GM12878 (cell line): ENCODE results near the gene GRIK2. TPM values are rescaled to one million over a fixed set of nuclear protein-coding genes. Genes with fewer than 3 reads are reported as not detected.

ENCODE experiments used
- ATAC-seq: fragments of 200-7000 bp; cut with Tn5 transposase; 3 replicates; pipeline ENCODE4 v1.9.1; 2020; ENCODE audit warnings: mild to moderate bottlenecking, moderate library complexity
- BruUV-seq: library from RNA; stranded (reverse); fragments of 400-500 nt; replicated peaks from 2 replicates; lab custom pipeline; 2021; lab: Mats Ljungman, UMichigan
- CTCF ChIA-PET: fragments of 300-600 bp; sonication (Branson Sonifier 250); formaldehyde crosslinking; extraction: SDS; loops from one replicate; lab custom pipeline; 2021; ENCODE audit warnings: inconsistent platforms; lab: Yijun Ruan, JAX
- POLR2A ChIA-PET: fragments of 350-600 bp; formaldehyde crosslinking; extraction: SDS; loops from one replicate; lab custom pipeline; 2021; ENCODE audit warnings: inconsistent platforms; lab: Charles Lee
- RAD21 ChIA-PET: fragments of 300-600 bp; sonication (Branson Sonifier 250); formaldehyde crosslinking; loops from one replicate; lab custom pipeline; 2023; ENCODE audit warnings: antibody characterized with exemption; ENCODE audit not compliant: unreplicated experiment; lab: Charles Lee
- SMC1A ChIA-PET: fragments of 300-600 bp; sonication (Branson Sonifier 250); formaldehyde crosslinking; loops from one replicate; lab custom pipeline; 2023; ENCODE audit not compliant: unreplicated experiment, uncharacterized antibody; lab: Charles Lee
- DNase-seq: peaks from one replicate; pipeline ENCODE4 v3.0.0-alpha.2; 2011; ENCODE audit warnings: low read depth, low spot score
- FAIRE-seq: peaks from 3 replicates; lab custom pipeline; 2011; peaks lifted over from hg19 to GRCh38; lab: Jason Lieb, UNC
- H2AFZ ChIP-seq: 2 replicates; pipeline ENCODE4 v1.6.0; 2011; ENCODE audit warnings: low read depth, low read length, control low read depth; ENCODE audit not compliant: control insufficient read depth
- H3K27ac ChIP-seq: 2 replicates; pipeline ENCODE4 v1.5.1; 2011; ENCODE audit warnings: control low read depth; ENCODE audit not compliant: control insufficient read depth, insufficient read depth
- H3K27me3 ChIP-seq, 2 experiments: replicated peaks in 1 of 2; 2 replicates each; pipeline versions ENCODE4 v1.6.0 to v1.6.1; 2011; ENCODE audit warnings: low read length in 1 of 2; ENCODE audit not compliant: control insufficient read depth in 2 of 2, insufficient read depth in 2 of 2
- H3K36me3 ChIP-seq, 2 experiments: 2 replicates each; pipeline ENCODE4 v1.5.1; 2011; ENCODE audit warnings: low read length in 1 of 2; ENCODE audit not compliant: control insufficient read depth in 2 of 2, insufficient read depth in 2 of 2
- H3K4me1 ChIP-seq: 2 replicates; pipeline ENCODE4 v1.6.1; 2011; ENCODE audit warnings: mild to moderate bottlenecking, low read length, moderate library complexity, mixed read lengths; ENCODE audit not compliant: control insufficient read depth, insufficient read depth
- H3K4me2 ChIP-seq: 2 replicates; pipeline ENCODE4 v1.6.0; 2011; ENCODE audit warnings: control low read depth; ENCODE audit not compliant: control insufficient read depth, insufficient read depth
- H3K4me3 ChIP-seq: fragments of 200-600 bp; sonication (generic); 2 replicates; pipeline ENCODE4 v1.5.1; 2016
- H3K79me2 ChIP-seq: 2 replicates; pipeline ENCODE4 v1.6.0; 2011; ENCODE audit warnings: low read length; ENCODE audit not compliant: control insufficient read depth, insufficient read depth
- H3K9ac ChIP-seq: 2 replicates; pipeline ENCODE4 v1.8.0; 2011; ENCODE audit warnings: low read length, control low read depth, mixed read lengths; ENCODE audit not compliant: control insufficient read depth, insufficient read depth
- H3K9me3 ChIP-seq: replicated peaks from 3 replicates; pipeline ENCODE4 v1.5.1; 2011; ENCODE audit warnings: mild to moderate bottlenecking, low read length; ENCODE audit not compliant: control insufficient read depth, insufficient read depth
- H4K20me1 ChIP-seq: 2 replicates; pipeline ENCODE4 v1.6.0; 2011; ENCODE audit not compliant: control insufficient read depth, insufficient read depth
- CBX5 ChIP-seq: sonication (generic); IDR thresholded peaks from 2 replicates; pipeline ENCODE4 v1.6.1; 2016; ENCODE audit warnings: low read depth, moderate library complexity, mild to moderate bottlenecking, inconsistent platforms
- EED ChIP-seq: sonication (generic); IDR thresholded peaks from 2 replicates; pipeline ENCODE4 v1.6.1; 2016; ENCODE audit warnings: antibody characterized with exemption, low read depth
- FOS ChIP-seq: IDR thresholded peaks from 3 replicates; pipeline ENCODE4 v1.6.1; 2011; ENCODE audit warnings: borderline replicate concordance; ENCODE audit not compliant: insufficient read length; ENCODE audit errors: extremely low read depth
- KAT2A ChIP-seq: conservative IDR thresholded peaks from 2 replicates; pipeline ENCODE4 v1.6.1; 2011; ENCODE audit warnings: low read depth, low read length; ENCODE audit not compliant: control insufficient read depth
- MYB ChIP-seq: fragments of 150-350 bp; IDR thresholded peaks from 2 replicates; pipeline ENCODE4 v1.6.1; 2014; ENCODE audit warnings: mild to moderate bottlenecking, low read depth, low read length, borderline replicate concordance
- POLR2AphosphoS2 ChIP-seq: IDR thresholded peaks from 2 replicates; pipeline ENCODE4 v1.6.1; 2011; ENCODE audit warnings: low read depth, mild to moderate bottlenecking, low read length, improper control_type of control experiment, moderate library complexity
- POLR2AphosphoS5 ChIP-seq: IDR thresholded peaks from 2 replicates; pipeline ENCODE4 v1.6.1; 2011; ENCODE audit warnings: mild to moderate bottlenecking, low read length, inconsistent platforms
- RAD51 ChIP-seq: fragments of 450-650 bp; IDR thresholded peaks from 2 replicates; pipeline ENCODE4 v1.6.1; 2016; ENCODE audit warnings: moderate library complexity, mild to moderate bottlenecking, inconsistent platforms
- SKIL ChIP-seq: fragments of 450-650 bp; IDR thresholded peaks from 2 replicates; pipeline ENCODE4 v1.6.1; 2017; ENCODE audit warnings: mild to moderate bottlenecking, low read depth, inconsistent platforms; ENCODE audit not compliant: poor library complexity, severe bottlenecking
- SREBF1 ChIP-seq: IDR thresholded peaks from 2 replicates; pipeline ENCODE4 v1.6.1; 2012; ENCODE audit warnings: mild to moderate bottlenecking, low read length
- TBL1XR1 ChIP-seq: IDR thresholded peaks from 2 replicates; pipeline ENCODE4 v1.6.1; 2012; ENCODE audit warnings: low read depth, low read length, improper control_type of control experiment
- ZNF622 ChIP-seq: fragments of 450-650 bp; IDR thresholded peaks from 2 replicates; pipeline ENCODE4 v1.6.1; 2017; ENCODE audit warnings: mild to moderate bottlenecking, inconsistent platforms
- WGBS: methylation state at CpG from one replicate; pipeline ENCODE4 v1.1.6; 2016; ENCODE audit warnings: low lambda C conversion rate; ENCODE audit not compliant: insufficient replicate concordance, insufficient coverage; ENCODE audit errors: missing lambda C conversion rate; 5-methylcytosine and 5-hydroxymethylcytosine counted together
- in situ Hi-C: fragments of 300-500 bp; cut with MboI; formaldehyde crosslinking; loops from 9 replicates; pipeline ENCODE4 v1.14.3; 2018; ENCODE audit warnings: mixed read lengths
- intact Hi-C: fragments of 100-400 bp; cut with micrococcal nuclease; formaldehyde crosslinking; loops from one replicate; pipeline ENCODE4 v1.14.2; 2022; ENCODE audit not compliant: unreplicated experiment
- polyA plus RNA-seq, 11 experiments: library from polyadenylated mRNA; depleted of rRNA in 4 of 11; unstranded in 6 of 11; stranded (reverse) in 5 of 11; fragments of >200 nt; fragmentation: Nextera tagmentation in 4 of 11; fragmentation: Illumina TruSeq in 1 of 11; extraction: Ambion mirVana in 4 of 11; extraction: Trizol in 1 of 11; gene quantifications; 1 replicate in 1 of 11; 2 replicates in 10 of 11; pipeline versions ENCODE4 v1.2.1 to v1.2.3, GENCODE V29; 2011 to 2016; ENCODE audit warnings: inconsistent platforms in 2 of 11, missing spikeins in 2 of 11, low read depth in 1 of 11
- total RNA-seq, 4 experiments: library from RNA; depleted of rRNA in 3 of 4; stranded (reverse); fragments of >200 nt in 3 of 4; fragmentation: Illumina TruSeq in 1 of 4; extraction: Trizol in 1 of 4; gene quantifications; 2 replicates each; pipeline versions ENCODE4 v1.2.1 to v1.2.3, GENCODE V29; 2013 to 2021
- TF ChIP-seq, protein P1 (sequence below): IDR thresholded peaks from 2 replicates; pipeline ENCODE4 v1.6.1; 2011; ENCODE audit warnings: mild to moderate bottlenecking, low read depth, low read length, moderate library complexity; ENCODE audit not compliant: insufficient replicate concordance
- TF ChIP-seq, protein P2 (sequence below): fragments of 450-650 bp; IDR thresholded peaks from 2 replicates; pipeline ENCODE4 v1.6.1; 2016; ENCODE audit warnings: mild to moderate bottlenecking, moderate library complexity, borderline replicate concordance
- TF ChIP-seq, protein P3 (sequence below): fragments of 450-650 bp; IDR thresholded peaks from 2 replicates; pipeline ENCODE4 v1.6.1; 2016; ENCODE audit warnings: mild to moderate bottlenecking

The GRIK2 gene
- total and polyA plus RNA-seq, 10 of the 15 experiments (the other 5 are each of a cell fraction or from before 2014, with no cell fraction given) = not detected

GRCh38 chr6:101770116-101770515, 376.6 kb downstream of the GRIK2 start:
- no peak for ATAC-seq
- ChIA-PET RAD21 (no interaction called here), POLR2A (no interaction called here), SMC1A (no interaction called here), CTCF (no interaction called here)
- no peaks in the 10 kb centered on the region for H3K79me2 ChIP-seq
- no peak overlapping the region for H3K4me2 ChIP-seq
- DNase-seq = no peak
- no TSS peak for BruUV-seq
- no peak overlapping the region for H3K4me3 ChIP-seq
- no peak overlapping the region for H3K9ac ChIP-seq
- WGBS = 16% methylated on average over 3 of the region's 3 CpGs
- no peaks in the 10 kb centered on the region for H3K36me3 ChIP-seq
- H3K9me3 ChIP-seq = no peaks in the 10 kb centered on the region
- intact Hi-C loops (no loop called here), in situ Hi-C loops (no loop called here)
- H3K27me3 ChIP-seq = no peaks in the 10 kb centered on the region
- TF ChIP-seq SKIL (no peak), TBL1XR1 (no peak), KAT2A (no peak), MYB (no peak), POLR2AphosphoS5 (no peak), POLR2AphosphoS2 (no peak), EED (no peak), FOS (no peak), RAD51 (no peak), SREBF1 (no peak), CBX5 (no peak), ZNF622 (no peak)
- TF ChIP-seq, protein P1, sequence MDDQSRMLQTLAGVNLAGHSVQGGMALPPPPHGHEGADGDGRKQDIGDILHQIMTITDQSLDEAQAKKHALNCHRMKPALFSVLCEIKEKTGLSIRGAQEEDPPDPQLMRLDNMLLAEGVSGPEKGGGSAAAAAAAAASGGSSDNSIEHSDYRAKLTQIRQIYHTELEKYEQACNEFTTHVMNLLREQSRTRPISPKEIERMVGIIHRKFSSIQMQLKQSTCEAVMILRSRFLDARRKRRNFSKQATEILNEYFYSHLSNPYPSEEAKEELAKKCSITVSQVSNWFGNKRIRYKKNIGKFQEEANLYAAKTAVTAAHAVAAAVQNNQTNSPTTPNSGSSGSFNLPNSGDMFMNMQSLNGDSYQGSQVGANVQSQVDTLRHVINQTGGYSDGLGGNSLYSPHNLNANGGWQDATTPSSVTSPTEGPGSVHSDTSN = no peak
- TF ChIP-seq, protein P2, sequence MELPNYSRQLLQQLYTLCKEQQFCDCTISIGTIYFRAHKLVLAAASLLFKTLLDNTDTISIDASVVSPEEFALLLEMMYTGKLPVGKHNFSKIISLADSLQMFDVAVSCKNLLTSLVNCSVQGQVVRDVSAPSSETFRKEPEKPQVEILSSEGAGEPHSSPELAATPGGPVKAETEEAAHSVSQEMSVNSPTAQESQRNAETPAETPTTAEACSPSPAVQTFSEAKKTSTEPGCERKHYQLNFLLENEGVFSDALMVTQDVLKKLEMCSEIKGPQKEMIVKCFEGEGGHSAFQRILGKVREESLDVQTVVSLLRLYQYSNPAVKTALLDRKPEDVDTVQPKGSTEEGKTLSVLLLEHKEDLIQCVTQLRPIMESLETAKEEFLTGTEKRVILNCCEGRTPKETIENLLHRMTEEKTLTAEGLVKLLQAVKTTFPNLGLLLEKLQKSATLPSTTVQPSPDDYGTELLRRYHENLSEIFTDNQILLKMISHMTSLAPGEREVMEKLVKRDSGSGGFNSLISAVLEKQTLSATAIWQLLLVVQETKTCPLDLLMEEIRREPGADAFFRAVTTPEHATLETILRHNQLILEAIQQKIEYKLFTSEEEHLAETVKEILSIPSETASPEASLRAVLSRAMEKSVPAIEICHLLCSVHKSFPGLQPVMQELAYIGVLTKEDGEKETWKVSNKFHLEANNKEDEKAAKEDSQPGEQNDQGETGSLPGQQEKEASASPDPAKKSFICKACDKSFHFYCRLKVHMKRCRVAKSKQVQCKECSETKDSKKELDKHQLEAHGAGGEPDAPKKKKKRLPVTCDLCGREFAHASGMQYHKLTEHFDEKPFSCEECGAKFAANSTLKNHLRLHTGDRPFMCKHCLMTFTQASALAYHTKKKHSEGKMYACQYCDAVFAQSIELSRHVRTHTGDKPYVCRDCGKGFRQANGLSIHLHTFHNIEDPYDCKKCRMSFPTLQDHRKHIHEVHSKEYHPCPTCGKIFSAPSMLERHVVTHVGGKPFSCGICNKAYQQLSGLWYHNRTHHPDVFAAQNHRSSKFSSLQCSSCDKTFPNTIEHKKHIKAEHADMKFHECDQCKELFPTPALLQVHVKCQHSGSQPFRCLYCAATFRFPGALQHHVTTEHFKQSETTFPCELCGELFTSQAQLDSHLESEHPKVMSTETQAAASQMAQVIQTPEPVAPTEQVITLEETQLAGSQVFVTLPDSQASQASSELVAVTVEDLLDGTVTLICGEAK = no peak
- TF ChIP-seq, protein P3, sequence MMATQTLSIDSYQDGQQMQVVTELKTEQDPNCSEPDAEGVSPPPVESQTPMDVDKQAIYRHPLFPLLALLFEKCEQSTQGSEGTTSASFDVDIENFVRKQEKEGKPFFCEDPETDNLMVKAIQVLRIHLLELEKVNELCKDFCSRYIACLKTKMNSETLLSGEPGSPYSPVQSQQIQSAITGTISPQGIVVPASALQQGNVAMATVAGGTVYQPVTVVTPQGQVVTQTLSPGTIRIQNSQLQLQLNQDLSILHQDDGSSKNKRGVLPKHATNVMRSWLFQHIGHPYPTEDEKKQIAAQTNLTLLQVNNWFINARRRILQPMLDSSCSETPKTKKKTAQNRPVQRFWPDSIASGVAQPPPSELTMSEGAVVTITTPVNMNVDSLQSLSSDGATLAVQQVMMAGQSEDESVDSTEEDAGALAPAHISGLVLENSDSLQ = no peak
- H3K27ac ChIP-seq = no peak overlapping the region
- H2AFZ ChIP-seq = no peak overlapping the region
- no peaks in the 10 kb centered on the region for H3K4me1 ChIP-seq
- no peaks in the 10 kb centered on the region for H4K20me1 ChIP-seq
- FAIRE-seq = no peak
